K562 (cell line): Measurements from ENCODE around the gene KRT31. TPM values are rescaled to one million over a fixed set of nuclear protein-coding genes. Genes with fewer than 3 reads are reported as not detected.

Experiments used
- ATAC-seq: fragments of 200-7000 bp; cut with Tn5 transposase; 3 replicates; pipeline ENCODE4 v1.9.1; 2020; ENCODE audit warnings: moderate library complexity
- BruUV-seq: library from RNA; stranded (reverse); fragments of 400-500 nt; replicated peaks from 2 replicates; lab custom pipeline; 2021; lab: Mats Ljungman, UMichigan
- CTCF ChIA-PET: fragments of 300-600 bp; formaldehyde crosslinking; extraction: SDS; loops from one replicate; lab custom pipeline; 2021; ENCODE audit warnings: low intra/inter-chr PET ratio; lab: Yijun Ruan, JAX
- POLR2A ChIA-PET: fragments of 300-600, 350-650 bp; sonication (Branson Sonifier 250); formaldehyde crosslinking; extraction: SDS; loops from one replicate; lab custom pipeline; 2021; ENCODE audit warnings: antibody characterized with exemption, inconsistent platforms; lab: Yijun Ruan, JAX
- DNase-seq, 4 experiments: peaks; one replicate each; pipeline versions ENCODE4 v3.0.0 to v3.0.0-alpha.2; 2011 to 2018; ENCODE audit warnings: low spot score in 3 of 4, mixed read lengths in 3 of 4; ENCODE audit errors: extremely low read depth in 1 of 4
- FAIRE-seq: peaks from 2 replicates; lab custom pipeline; 2011; peaks lifted over from hg19 to GRCh38; lab: Jason Lieb, UNC
- H2AFZ ChIP-seq: 2 replicates; pipeline ENCODE4 v1.6.0; 2011; ENCODE audit warnings: low read depth, low read length, control low read depth, inconsistent platforms
- H3K27ac ChIP-seq: fragments of 200-600 bp; 3 replicates; pipeline ENCODE4 v1.8.0; 2011; ENCODE audit warnings: low read depth, mild to moderate bottlenecking, control low read depth, inconsistent platforms, low read length, moderate library complexity, mixed read lengths; ENCODE audit errors: extremely low read depth
- H3K27me3 ChIP-seq, 2 experiments: fragments of 300-600 bp in 1 of 2; 2 replicates in 1 of 2; 3 replicates in 1 of 2; pipeline versions ENCODE4 v1.6.0 to v1.8.0; 2011; ENCODE audit warnings: inconsistent platforms in 2 of 2, low read length in 2 of 2, mild to moderate bottlenecking in 1 of 2, mixed read lengths in 1 of 2, moderate library complexity in 1 of 2; ENCODE audit not compliant: control insufficient read depth in 2 of 2, insufficient read depth in 2 of 2
- H3K36me3 ChIP-seq: fragments of 300-600 bp; 3 replicates; pipeline ENCODE4 v1.8.0; 2011; ENCODE audit warnings: mild to moderate bottlenecking, low read length, inconsistent platforms; ENCODE audit not compliant: control insufficient read depth, insufficient read depth
- H3K4me1 ChIP-seq, 2 experiments: fragments of 200-600 bp in 1 of 2; replicated peaks in 1 of 2; 2 replicates in 1 of 2; 3 replicates in 1 of 2; pipeline versions ENCODE4 v1.5.1 to v1.8.0; 2011; ENCODE audit warnings: inconsistent platforms in 2 of 2, low read length in 2 of 2, mild to moderate bottlenecking in 1 of 2, mixed read lengths in 1 of 2, moderate library complexity in 1 of 2; ENCODE audit not compliant: control insufficient read depth in 2 of 2, insufficient read depth in 2 of 2
- H3K4me2 ChIP-seq: 2 replicates; pipeline ENCODE4 v1.6.1; 2011; ENCODE audit warnings: low read length, control low read depth, inconsistent platforms, mixed read lengths; ENCODE audit not compliant: insufficient read depth
- H3K4me3 ChIP-seq: fragments of 200-600 bp; sonication (generic), shearing (Covaris generic); 2 replicates; pipeline ENCODE4 v1.5.1; 2016; ENCODE audit warnings: control low read depth, inconsistent platforms
- H3K79me2 ChIP-seq: fragments of 200-600 bp; 3 replicates; pipeline ENCODE4 v1.8.0; 2011; ENCODE audit warnings: low read length, inconsistent platforms; ENCODE audit not compliant: control insufficient read depth, insufficient read depth
- H3K9ac ChIP-seq, 2 experiments: 2 replicates each; pipeline versions ENCODE4 v1.6.0 to v1.6.1; 2011; ENCODE audit warnings: low read depth in 2 of 2, low read length in 2 of 2, control low read depth in 1 of 2, inconsistent platforms in 1 of 2, mild to moderate bottlenecking in 1 of 2, mixed read lengths in 1 of 2; ENCODE audit not compliant: insufficient read depth in 1 of 2
- H3K9me1 ChIP-seq: one replicate; pipeline ENCODE4 v1.6.0; 2011; ENCODE audit warnings: inconsistent platforms, mild to moderate bottlenecking, low read length, moderate library complexity; ENCODE audit not compliant: control insufficient read depth, insufficient read depth
- H3K9me3 ChIP-seq: replicated peaks from 2 replicates; pipeline ENCODE4 v1.5.1; 2011; ENCODE audit warnings: low read depth, low read length, inconsistent platforms; ENCODE audit not compliant: control insufficient read depth, insufficient read depth
- H4K20me1 ChIP-seq: replicated peaks from 2 replicates; pipeline ENCODE4 v1.6.1; 2011; ENCODE audit warnings: low read length, inconsistent platforms, mixed read lengths; ENCODE audit not compliant: control insufficient read depth, insufficient read depth
- E2F3 ChIP-seq: fragments of 250-450 bp; sonication (Bioruptor Pico); IDR thresholded peaks from 2 replicates; pipeline ENCODE4 v1.4.0; 2020; ENCODE audit warnings: mild to moderate bottlenecking
- EZH2 ChIP-seq: IDR thresholded peaks from 2 replicates; pipeline ENCODE4 v1.6.1; 2012; ENCODE audit warnings: low read depth, mild to moderate bottlenecking, inconsistent platforms, low read length, borderline replicate concordance
- HDAC2 ChIP-seq: fragments of 450-650 bp; IDR thresholded peaks from 2 replicates; pipeline ENCODE4 v1.6.1; 2016; ENCODE audit warnings: mild to moderate bottlenecking
- HNRNPH1 ChIP-seq: fragments of 200-400 bp; formaldehyde crosslinking; optimal IDR thresholded peaks from 2 replicates; pipeline ENCODE3; 2017; ENCODE audit warnings: low read depth, mild to moderate bottlenecking, low read length, moderate library complexity
- HNRNPL ChIP-seq: fragments of 200-400 bp; formaldehyde crosslinking; IDR thresholded peaks from 2 replicates; pipeline ENCODE4 v1.6.1; 2017; ENCODE audit warnings: low read depth, mild to moderate bottlenecking, low read length
- KLF13 ChIP-seq: fragments of 450-650 bp; IDR thresholded peaks from 2 replicates; pipeline ENCODE4 v1.6.1; 2016; ENCODE audit warnings: missing genetic modification characterization, low read depth, mild to moderate bottlenecking, missing compliant biosample characterization, moderate library complexity, borderline replicate concordance
- NCOA2 ChIP-seq, 2 experiments: fragments of 450-650 bp; IDR thresholded peaks; 2 replicates each; pipeline ENCODE4 v1.6.1; 2018; ENCODE audit warnings: mild to moderate bottlenecking in 2 of 2, moderate library complexity in 1 of 2; ENCODE audit not compliant: partially characterized antibody in 2 of 2
- PHB ChIP-seq: fragments of 250-450 bp; sonication (Bioruptor Pico); IDR thresholded peaks from 2 replicates; pipeline ENCODE4 v1.5.0; 2021
- PHB2 ChIP-seq: fragments of 450-650 bp; IDR thresholded peaks from 2 replicates; pipeline ENCODE4 v1.6.1; 2017; ENCODE audit warnings: low read depth
- PTRF ChIP-seq: fragments of 450-650 bp; IDR thresholded peaks from 2 replicates; pipeline ENCODE4 v1.6.1; 2016; ENCODE audit warnings: mild to moderate bottlenecking, missing genetic modification characterization, missing compliant biosample characterization
- SAFB ChIP-seq: fragments of 200-400 bp; formaldehyde crosslinking; IDR thresholded peaks from 2 replicates; pipeline ENCODE4 v1.6.1; 2017; ENCODE audit warnings: low read depth, low read length, borderline replicate concordance
- TSC22D4 ChIP-seq: fragments of 450-650 bp; IDR thresholded peaks from 2 replicates; pipeline ENCODE4 v1.6.1; 2016; ENCODE audit warnings: missing genetic modification characterization, missing biosample characterization, control low read depth
- ZNF3 ChIP-seq: fragments of 250-450 bp; sonication (Bioruptor Pico); IDR thresholded peaks from 2 replicates; pipeline ENCODE4 v1.5.0; 2021; ENCODE audit warnings: mild to moderate bottlenecking, moderate library complexity
- ZNF551 ChIP-seq: fragments of 250-450 bp; sonication (Bioruptor Pico); IDR thresholded peaks from 2 replicates; pipeline ENCODE4 v1.5.0; 2021; ENCODE audit warnings: mild to moderate bottlenecking, moderate library complexity
- ZNF561 ChIP-seq: fragments of 450-650 bp; formaldehyde crosslinking; conservative IDR thresholded peaks from 2 replicates; pipeline ENCODE4 v1.4.0; 2020; ENCODE audit warnings: mild to moderate bottlenecking, moderate library complexity
- ZNF780A ChIP-seq: fragments of 250-450 bp; sonication (Bioruptor Pico); IDR thresholded peaks from 2 replicates; pipeline ENCODE4 v1.5.0; 2021; ENCODE audit warnings: mild to moderate bottlenecking
- WGBS: fragments of 100-300 bp; shearing (Covaris generic); methylation state at CpG from one replicate; pipeline ENCODE4 v1.1.6; 2016; ENCODE audit warnings: low coverage, mixed read lengths; ENCODE audit not compliant: insufficient coverage; ENCODE audit errors: missing lambda C conversion rate; 5-methylcytosine and 5-hydroxymethylcytosine counted together
- in situ Hi-C: fragments of 300-500 bp; cut with MboI; formaldehyde crosslinking; loops from 4 replicates; pipeline ENCODE4 v1.15.0; 2018; ENCODE audit warnings: inconsistent platforms, mixed read lengths
- intact Hi-C: fragments of 100-400 bp; cut with micrococcal nuclease; formaldehyde crosslinking; loops from 2 replicates; pipeline ENCODE4 v1.14.2; 2022
- polyA plus RNA-seq, 8 experiments: library from polyadenylated mRNA; depleted of rRNA in 4 of 8; stranded (reverse) in 5 of 8; unstranded in 3 of 8; fragments of >200 nt; fragmentation: Nextera tagmentation in 2 of 8; fragmentation: Illumina TruSeq in 1 of 8; extraction: Ambion mirVana in 2 of 8; extraction: Trizol in 1 of 8; gene quantifications; 2 replicates each; pipeline versions ENCODE4 v1.2.1 to v1.2.3, GENCODE V29; 2011 to 2014; ENCODE audit warnings: inconsistent platforms in 1 of 8, missing spikeins in 1 of 8
- total RNA-seq, 7 experiments: library from RNA; depleted of rRNA in 6 of 7; stranded (reverse); fragments of >200 nt in 6 of 7; fragmentation: Illumina TruSeq in 2 of 7; extraction: Trizol in 2 of 7; gene quantifications; 2 replicates each; pipeline versions ENCODE4 v1.2.1 to v1.2.3, GENCODE V29; 2011 to 2021; ENCODE audit warnings: low replicate concordance in 1 of 7
- TF ChIP-seq, protein P1 (sequence below): fragments of 250-450 bp; sonication (Bioruptor Pico); IDR thresholded peaks from 2 replicates; pipeline ENCODE4 v1.4.0; 2020; ENCODE audit warnings: mild to moderate bottlenecking, moderate library complexity
- TF ChIP-seq, protein P2 (sequence below): sonication (generic); formaldehyde crosslinking; IDR thresholded peaks from 2 replicates; pipeline ENCODE4 v1.9.0; 2022; ENCODE audit warnings: mild to moderate bottlenecking, missing genetic modification reagents

Gene KRT31
- total and polyA plus RNA-seq, 9 of the 15 experiments (the other 6 are each of a cell fraction or from before 2014, with no cell fraction given): not detected

DNA sequence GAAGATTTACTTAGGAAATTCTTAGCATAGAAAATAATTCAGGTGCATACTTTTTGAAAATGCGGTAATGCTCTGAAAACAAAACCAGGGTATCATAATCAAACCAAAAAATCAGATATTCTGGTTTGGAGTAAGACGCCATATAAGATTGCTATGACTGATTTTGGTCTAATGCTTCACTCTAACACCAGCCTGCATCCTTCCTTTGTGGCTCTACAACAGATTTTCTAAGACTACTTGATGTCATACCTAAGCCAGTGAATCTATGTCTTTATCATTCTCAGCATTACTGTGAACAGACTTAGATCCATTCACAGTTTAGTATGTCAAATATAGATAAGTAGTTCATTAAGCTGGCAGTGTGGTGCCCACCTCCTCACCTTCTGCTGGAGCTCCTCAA is 28.4 kb downstream of the KRT31 start:
- in situ Hi-C loops: no loop called here
- no peaks in the 10 kb centered on the region for H3K9me3 ChIP-seq
- H3K27me3 ChIP-seq: peaks cover 0 to 4% of the 10 kb centered on the region in 2 experiments; a peak in 1 of 5 replicates
- no peaks in the 10 kb centered on the region for H4K20me1 ChIP-seq
- 0% methylated on average over 2 of the region's 2 CpGs for WGBS
- TF ChIP-seq E2F3: no peak
- TF ChIP-seq KLF13 (tag): no peak
- no peak for TF ChIP-seq TSC22D4
- TF ChIP-seq SAFB: no peak
- TF ChIP-seq ZNF551 (CRISPR knock-in tag): no peak
- TF ChIP-seq PHB: no peak
- no peak for TF ChIP-seq ZNF3 (CRISPR knock-in tag)
- no peak for TF ChIP-seq ZNF561
- no peak for TF ChIP-seq PTRF (tag)
- TF ChIP-seq ZNF780A (CRISPR knock-in tag): no peak
- TF ChIP-seq HNRNPL: no peak
- TF ChIP-seq PHB2: no peak
- no peak for TF ChIP-seq EZH2
- TF ChIP-seq, protein P1, sequence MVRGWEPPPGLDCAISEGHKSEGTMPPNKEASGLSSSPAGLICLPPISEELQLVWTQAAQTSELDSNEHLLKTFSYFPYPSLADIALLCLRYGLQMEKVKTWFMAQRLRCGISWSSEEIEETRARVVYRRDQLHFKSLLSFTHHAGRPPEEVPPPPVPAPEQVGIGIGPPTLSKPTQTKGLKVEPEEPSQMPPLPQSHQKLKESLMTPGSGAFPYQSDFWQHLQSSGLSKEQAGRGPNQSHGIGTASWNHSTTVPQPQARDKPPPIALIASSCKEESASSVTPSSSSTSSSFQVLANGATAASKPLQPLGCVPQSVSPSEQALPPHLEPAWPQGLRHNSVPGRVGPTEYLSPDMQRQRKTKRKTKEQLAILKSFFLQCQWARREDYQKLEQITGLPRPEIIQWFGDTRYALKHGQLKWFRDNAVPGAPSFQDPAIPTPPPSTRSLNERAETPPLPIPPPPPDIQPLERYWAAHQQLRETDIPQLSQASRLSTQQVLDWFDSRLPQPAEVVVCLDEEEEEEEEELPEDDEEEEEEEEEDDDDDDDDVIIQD (CRISPR knock-in tag): no peak
- TF ChIP-seq HDAC2: no peak
- TF ChIP-seq, protein P2, sequence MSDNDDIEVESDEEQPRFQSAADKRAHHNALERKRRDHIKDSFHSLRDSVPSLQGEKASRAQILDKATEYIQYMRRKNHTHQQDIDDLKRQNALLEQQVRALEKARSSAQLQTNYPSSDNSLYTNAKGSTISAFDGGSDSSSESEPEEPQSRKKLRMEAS (CRISPR knock-in tag): no peak
- TF ChIP-seq NCOA2 (IDR thresholded peaks at IDR 0.05; ENCODE audit: partially characterized antibody in 2 of 2): no peak
- no peak for TF ChIP-seq HNRNPH1
- no peak overlapping the region for H3K4me2 ChIP-seq
- FAIRE-seq (no peak), DNase-seq (no peak), ATAC-seq (no peak)
- intact Hi-C loops: no loop called here
- H3K9me1 ChIP-seq: no peaks in the 10 kb centered on the region
- ChIA-PET CTCF (no interaction called here), POLR2A (interaction anchor here (0.6 to 1.8 kb wide), 3 partner anchors 12 to 84 kb away, joined by 3 read pairs; no protein-coding TSS in a partner anchor)
- H3K4me3 ChIP-seq: no peak overlapping the region
- H2AFZ ChIP-seq: no peak overlapping the region
- H3K36me3 ChIP-seq: no peaks in the 10 kb centered on the region
- H3K9ac ChIP-seq: no peak overlapping the region
- no peaks in the 10 kb centered on the region for H3K4me1 ChIP-seq
- BruUV-seq: no TSS peak
- no peaks in the 10 kb centered on the region for H3K79me2 ChIP-seq
- no peak overlapping the region for H3K27ac ChIP-seq
